ENCODE results near the gene PRUNE2.
"Not testable (repeated sequence)": the region's sequence is repeated elsewhere in the genome, so short reads cannot be mapped to it uniquely, and the experiment has no call there.

The PRUNE2 gene

DNA sequence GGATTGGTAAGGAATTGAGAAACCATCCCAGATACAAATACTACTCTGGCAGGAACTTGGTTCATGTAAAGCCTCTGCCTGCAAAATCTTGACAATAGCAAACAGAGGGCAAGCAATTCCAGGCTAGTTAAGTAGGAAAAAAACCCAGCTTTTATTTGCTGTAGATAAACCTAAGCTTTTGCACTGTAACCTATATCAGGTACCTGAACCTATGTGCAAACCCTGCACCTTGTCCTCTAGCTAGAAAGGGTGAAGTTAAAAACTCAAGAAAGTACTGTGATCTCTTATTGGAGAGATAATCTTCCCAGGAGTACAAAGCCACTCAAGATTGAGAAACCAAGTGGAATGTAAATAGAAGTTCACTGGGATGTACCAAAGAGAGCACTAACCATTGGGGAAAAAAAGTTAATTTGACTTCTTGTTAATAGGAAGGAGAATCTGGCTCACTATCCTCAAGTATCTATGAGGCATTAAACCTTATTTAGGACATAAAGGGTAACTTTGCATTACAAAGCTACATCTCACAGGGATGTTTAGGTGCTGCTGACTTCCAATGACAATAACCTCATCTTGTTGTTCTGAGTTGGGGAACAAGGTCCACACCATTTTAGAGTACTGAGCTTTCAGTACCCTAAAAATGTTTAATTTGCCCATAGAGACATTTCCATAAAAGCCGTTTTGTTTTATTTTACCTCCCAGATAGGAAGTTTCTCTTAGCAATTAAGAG, 215.5 kb downstream of the PRUNE2 start:
- no peak for DNase-seq

DNA sequence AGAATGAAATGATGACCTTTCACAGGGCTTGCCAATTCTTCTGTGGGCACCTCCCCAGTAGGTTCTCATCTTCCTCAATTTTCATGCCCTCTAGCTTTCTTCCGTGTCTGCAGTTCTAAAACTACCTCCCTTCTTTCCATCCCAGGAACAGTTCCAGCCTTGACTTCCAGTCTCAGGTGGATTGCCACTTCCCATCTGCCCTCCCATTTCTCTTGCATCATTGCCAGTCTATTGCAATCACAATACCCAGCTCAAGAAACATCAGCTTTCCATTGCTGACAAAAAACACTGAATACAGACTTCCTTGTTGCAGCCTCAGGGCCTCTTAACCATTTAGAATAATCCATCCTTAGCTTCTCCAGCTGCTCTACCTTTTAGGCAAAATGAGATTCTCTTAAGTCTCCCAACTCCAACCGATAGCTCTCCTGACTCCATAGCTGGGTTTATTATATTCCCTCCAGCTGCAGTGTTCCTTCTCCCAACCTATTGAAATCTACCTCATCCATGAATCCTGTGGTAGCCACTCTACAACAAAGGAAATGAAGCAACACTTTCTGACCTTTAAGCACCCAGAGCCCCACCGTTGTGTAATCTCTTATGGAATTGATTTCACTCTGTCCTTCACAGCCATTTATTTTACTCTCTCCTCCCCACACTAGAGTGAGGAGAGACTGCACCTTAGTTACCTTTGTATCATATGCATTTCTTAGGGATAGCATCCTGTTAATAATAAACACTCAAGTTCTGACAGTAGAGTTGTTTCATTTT, 217.3 kb downstream of the PRUNE2 start:
- DNase-seq: no peak

DNA sequence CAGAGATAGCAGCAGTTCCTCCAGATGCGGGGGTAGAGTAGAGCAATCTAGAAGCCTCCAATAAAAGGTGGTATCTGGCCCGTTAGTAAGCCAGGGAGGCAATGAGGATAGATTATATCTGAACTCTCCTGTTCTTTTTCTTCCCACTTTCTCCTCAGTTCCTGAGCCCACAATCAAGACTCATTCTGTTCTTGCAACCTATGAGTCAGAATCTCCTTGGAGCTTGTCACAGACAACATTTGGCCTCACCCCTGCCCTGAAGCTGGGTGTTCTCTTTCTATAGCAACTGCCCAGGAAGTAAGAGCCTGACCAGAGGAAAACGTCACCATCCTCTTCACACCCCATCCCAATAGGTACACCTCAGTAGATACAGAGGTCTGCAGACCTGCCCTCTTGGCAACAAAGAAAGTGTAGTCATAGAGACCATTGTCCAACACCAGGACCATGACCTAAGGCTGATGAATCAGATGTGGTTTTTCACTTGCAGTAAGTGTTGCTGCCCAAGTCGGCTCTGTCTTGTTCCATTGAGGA, 218.0 kb downstream of the PRUNE2 start:
- DNase-seq: no peak

DNA sequence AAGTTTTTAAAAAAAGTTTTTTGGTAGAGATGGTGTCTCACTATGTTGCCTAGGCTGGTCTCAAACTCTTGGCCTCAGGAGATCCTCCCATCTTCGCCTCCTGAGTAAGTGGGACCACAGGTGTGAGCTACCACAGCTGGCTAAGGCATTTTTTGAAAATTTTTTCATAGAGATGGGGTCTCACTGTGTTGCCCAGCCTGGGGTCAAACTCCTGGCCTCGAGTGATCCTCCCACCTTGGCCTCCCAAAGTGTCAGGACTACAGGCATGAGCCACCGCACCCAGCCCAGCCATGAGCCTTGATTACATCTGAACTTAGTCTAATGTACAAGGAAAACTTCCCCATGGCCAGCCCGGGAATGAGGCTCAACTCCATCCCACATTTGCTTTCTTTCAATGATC, 219.2 kb downstream of the PRUNE2 start:
- DNase-seq: no peak

- no peak for DNase-seq
Measured at GRCh38 chr9:76684213-76684612, 221.7 kb downstream of the PRUNE2 start.

GRCh38 chr9:76681556-76681955, 224.4 kb downstream of the PRUNE2 start:
- no peak for DNase-seq

GRCh38 chr9:76680716-76681425, 225.0 kb downstream of the PRUNE2 start:
- no peak for DNase-seq

DNA sequence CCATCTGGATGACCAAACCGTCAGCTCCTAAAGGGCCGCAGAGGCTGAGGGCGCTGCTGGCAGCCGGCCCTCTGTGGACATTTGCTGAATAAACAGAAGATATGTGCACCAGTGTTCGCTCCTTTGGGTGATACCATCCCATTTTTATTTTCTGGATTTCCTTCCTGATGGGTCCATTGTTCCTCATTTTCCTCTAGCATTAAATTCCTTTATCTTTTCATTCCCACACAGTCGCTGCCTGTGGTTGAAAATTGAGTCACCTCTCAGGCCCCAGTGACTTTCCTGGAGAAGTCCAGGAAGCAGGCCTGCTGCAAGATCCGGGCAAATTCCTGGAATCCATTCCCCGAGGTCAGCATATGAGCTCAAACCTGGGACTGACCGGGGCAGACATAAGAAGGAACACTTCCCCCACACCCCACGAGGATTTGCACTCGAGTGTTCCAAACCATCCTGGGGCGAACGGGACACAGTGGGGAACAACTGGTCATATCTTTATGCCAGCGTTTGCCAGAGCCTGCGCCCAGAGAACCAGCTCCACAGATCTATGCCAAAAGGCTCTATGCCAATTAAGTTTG, 228.3 kb downstream of the PRUNE2 start:
- DNase-seq: no peak

DNA sequence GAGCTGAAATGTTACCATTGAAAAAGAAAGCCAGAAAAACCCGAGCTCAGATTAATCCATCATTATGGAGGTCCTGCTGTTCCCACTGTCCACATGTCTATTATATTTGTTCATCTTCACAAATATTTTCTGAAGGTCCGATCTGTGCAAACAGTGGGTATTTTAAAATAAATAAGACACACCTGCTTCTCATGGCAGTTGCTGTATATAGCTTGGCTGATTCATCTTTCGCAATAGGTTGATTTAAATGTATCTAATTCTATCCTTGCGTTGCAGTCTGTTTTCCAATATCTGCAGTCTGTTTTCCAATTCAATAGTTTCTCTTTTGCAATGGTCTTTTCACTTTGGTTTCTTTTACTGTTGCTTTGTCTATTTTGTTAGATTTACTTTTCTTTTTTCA, 229.1 kb downstream of the PRUNE2 start:
- no peak for DNase-seq

- no peak for DNase-seq
Measured at GRCh38 chr9:76667521-76667957, 238.4 kb downstream of the PRUNE2 start.

GRCh38 chr9:76665966-76666365, 239.9 kb downstream of the PRUNE2 start:
- DNase-seq: not testable (repeated sequence)

DNA sequence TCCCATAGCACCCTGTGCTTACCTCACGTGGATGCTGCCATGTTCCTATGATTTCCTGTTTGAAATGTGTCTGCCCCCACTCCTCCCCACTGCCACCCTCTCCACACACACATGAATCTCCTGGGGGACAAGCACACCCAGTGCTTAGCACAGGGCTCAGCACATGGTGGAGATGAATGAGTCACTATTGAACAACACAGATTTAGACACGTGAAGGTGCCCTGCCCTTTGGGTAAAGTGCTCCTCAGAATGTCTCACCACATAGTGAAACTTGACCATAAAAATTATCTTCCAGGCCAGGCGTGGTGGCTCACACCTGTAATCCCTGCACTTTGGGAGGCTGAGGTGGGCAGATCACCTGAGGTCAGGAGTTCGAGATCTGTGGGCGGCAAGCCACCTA, 240.5 kb downstream of the PRUNE2 start:
- DNase-seq: no peak

DNA sequence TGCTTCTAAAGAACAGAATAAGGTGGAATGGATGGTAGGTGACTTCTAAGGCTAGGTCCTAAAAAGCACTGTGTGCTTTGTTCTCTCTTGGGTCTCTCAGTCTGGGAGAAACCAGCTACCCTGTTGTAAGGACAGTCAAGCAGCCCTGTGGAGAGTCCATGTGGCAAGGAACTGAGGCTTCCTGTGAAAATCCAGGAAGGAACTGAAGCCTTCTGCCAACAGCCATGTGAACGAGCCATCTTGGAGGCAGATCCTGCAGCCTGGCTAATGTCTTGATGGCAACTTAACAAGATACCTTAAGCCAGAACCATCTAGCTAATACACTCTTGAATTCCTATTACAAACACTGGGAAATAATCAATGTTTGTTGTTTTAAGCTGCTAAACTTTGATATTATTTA, 241.8 kb downstream of the PRUNE2 start:
- no peak for DNase-seq

- DNase-seq: no peak
Measured at GRCh38 chr9:76662476-76663281, 243.2 kb downstream of the PRUNE2 start.

DNA sequence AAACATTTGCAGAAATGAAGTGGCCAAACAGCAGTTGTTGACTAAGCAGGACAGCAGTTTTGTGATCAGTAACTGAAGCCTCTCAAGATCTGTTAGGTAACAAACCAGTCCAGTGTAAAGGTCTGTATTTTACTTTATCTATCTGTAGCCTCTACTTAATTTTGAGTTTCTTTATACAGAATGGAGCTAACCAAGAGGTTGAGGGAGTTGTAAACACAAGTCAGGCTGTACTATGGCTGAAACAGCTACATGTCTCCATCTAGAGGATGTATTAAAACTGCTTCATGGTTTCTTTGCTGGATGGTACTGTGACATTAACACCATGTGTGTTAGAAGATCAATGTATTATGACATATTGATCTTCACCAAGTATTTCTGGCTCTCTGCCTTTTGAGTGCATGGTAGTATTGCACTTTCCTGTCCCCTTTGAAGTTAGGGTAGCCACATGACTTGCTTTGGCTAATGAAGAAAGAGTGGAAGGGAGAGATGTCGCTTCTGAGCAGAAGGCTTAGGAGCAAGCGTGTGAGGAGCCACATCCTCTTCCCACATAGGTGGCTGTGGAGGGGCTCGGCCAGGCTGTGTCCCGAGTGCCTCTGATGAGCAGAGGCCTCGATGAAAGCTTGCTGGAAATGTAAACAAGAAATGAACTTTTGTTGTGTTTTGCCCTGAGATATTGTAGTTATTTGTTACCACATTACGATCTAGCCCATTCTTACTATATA, 247.2 kb downstream of the PRUNE2 start:
- no peak for DNase-seq

DNA sequence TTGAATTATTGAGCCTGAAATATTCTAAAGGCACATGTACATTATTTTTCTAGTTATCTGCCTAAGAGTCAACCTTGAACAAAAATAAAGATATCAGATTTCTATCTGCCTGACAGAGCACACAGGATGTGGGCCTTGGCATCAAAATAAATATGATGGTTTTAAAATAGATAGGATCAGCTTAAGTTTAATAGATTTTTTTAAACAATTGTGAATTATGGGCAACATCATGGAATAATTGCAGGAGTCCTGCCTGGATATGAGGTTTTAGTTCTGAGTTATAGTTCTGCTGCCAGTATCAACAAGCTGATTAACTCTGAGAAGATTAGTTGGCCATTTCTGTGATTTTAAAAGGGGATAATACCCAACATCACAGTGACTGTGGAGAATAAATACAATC, 248.6 kb downstream of the PRUNE2 start:
- no peak for DNase-seq

DNA sequence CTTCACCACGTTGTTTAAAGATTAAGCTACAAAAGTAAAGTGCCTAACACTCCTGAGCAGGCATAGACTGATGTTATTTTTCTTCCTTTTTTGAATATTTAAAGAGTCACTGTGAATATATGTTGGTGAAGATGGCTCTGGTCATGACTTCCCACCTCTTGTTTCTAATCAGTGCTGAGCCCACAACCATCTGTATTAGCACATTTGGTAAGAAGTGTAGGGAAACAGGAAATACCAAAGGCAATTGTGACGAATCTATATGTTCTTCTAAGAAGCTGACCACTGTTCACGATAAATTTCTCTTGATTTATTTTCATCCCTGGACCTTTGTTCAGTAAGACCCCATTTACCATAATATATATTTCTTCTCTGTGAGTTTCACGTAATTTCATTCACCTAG, 249.9 kb downstream of the PRUNE2 start:
- DNase-seq: no peak

DNA sequence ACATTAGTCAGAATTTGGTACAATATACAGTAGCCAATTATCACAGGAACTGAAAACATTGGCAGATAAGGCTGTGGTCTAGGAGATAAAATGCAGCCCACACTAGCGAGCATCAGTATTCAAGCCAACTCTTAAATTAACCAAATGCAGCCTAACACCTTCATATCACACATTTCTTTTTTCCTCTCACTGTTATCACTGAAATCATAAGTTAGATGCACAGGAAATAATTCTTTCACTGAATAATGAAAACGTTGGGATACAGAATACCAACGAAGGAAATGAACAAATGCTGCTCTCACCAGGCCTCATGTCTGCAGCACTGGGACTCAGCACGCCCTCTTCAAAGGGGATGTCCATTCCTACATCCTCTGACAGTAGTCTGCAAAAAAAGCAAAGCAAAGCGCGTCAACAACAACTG, 250.8 kb downstream of the PRUNE2 start:
- DNase-seq: no peak

DNA sequence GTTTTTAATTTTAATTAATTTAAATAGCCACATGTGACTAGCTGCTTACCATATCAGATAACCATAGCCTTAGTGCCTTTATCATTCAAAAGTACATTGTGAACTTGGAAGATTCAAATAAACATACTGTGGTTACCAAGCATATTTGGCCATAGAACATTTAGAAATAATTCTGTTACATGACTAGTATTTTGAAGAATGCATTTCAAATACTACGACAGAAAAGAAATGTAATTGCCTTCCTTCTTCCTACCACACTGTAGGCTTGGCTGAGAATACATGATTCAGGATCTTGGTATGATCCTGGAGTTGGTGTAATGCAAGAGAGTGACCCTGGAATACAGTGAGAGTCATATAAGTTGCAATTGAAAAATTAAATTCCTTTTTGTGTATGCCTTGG, 251.3 kb downstream of the PRUNE2 start:
- DNase-seq: no peak

- no peak for DNase-seq
Measured at GRCh38 chr9:76654051-76654461, 251.9 kb downstream of the PRUNE2 start.

DNA sequence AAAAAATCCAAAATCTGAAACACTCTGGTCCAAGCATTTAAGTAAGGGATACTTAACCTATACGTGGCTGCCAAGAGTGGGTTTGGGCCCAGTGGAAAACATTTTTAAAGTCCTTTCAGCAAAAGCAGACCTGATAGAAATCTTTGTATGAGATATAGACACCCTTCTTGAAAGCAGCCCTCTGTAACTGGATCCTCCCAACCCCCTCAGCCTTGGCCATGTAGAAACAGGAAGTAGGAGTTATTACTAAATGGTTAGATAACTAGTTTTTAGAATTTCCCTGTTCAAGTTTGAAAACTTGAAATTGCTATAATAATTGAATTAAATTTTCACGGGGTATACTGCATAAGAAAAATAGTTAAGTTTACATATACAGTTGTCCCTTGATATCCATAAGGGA, 253.0 kb downstream of the PRUNE2 start:
- no peak for DNase-seq
